Measurements from ENCODE around the gene ZSCAN1. TPM values are rescaled to one million over a fixed set of nuclear protein-coding genes. Genes with fewer than 3 reads are reported as not detected.

The ZSCAN1 gene
- not detected for total RNA-seq

- Mint-ChIP-seq H3K27ac (no peak within 1 kb of the TSS), H3K9me3 (peaks cover 19% of the 10 kb centered on the region), H3K27me3 (peaks cover 20% of the 10 kb centered on the region), H3K4me3 (no peak within 1 kb of the TSS), H3K4me1 (ENCODE audit: low read depth) (no peaks in the 10 kb centered on the region), H3K36me3 (ENCODE audit: low read depth) (peaks cover 16% of the 10 kb centered on the region)
- ChIA-PET CTCF (no interaction called here), POLR2A (no interaction called here)
- intact Hi-C loops (cut with micrococcal nuclease) = no loop called here
- peak; percentile 80 for ATAC-seq
- no peak for TF ChIP-seq CTCF (IDR thresholded peaks at IDR 0.05)
- peak; percentile 65 for DNase-seq
Observed at GRCh38 chr19:58033741-58034476, at the start of gene ZSCAN1. TSS of gene ZSCAN1 (plus strand) at chr19:58034025. CDS start at chr19:58037837, 3,812 bp downstream.

GRCh38 chr19:57992841-57993240, 41.0 kb upstream of the ZSCAN1 start:
- H3K27me3 Mint-ChIP-seq = no peaks in the 10 kb centered on the region
- ATAC-seq = no peak
- no peak for TF ChIP-seq CTCF (IDR thresholded peaks at IDR 0.05)
- peaks cover 83% of the 10 kb centered on the region for H3K36me3 Mint-ChIP-seq (ENCODE audit: low read depth)
- H3K27ac Mint-ChIP-seq = no peak overlapping the region
- H3K9me3 Mint-ChIP-seq = peaks cover 57% of the 10 kb centered on the region
- ChIA-PET CTCF (no interaction called here), POLR2A (no interaction called here)
- H3K4me1 Mint-ChIP-seq (ENCODE audit: low read depth) = no peaks in the 10 kb centered on the region
- H3K4me3 Mint-ChIP-seq = no peak overlapping the region
- no peak for DNase-seq
- intact Hi-C loops (cut with micrococcal nuclease) = no loop called here

GRCh38 chr19:58000677-58001076, 33.1 kb upstream of the ZSCAN1 start:
- DNase-seq (no peak), ATAC-seq (no peak)
- intact Hi-C loops (cut with micrococcal nuclease) = loop anchor here (10.0 kb wide), 1 partner anchor 46 kb away; no protein-coding TSS in a partner anchor
- Mint-ChIP-seq H3K9me3 (peaks cover 46% of the 10 kb centered on the region), H3K27ac (no peak overlapping the region), H3K4me1 (ENCODE audit: low read depth) (peaks cover 30% of the 10 kb centered on the region), H3K27me3 (no peaks in the 10 kb centered on the region), H3K36me3 (ENCODE audit: low read depth) (peaks cover 93% of the 10 kb centered on the region), H3K4me3 (peak overlapping the region; percentile 84)
- ChIA-PET POLR2A (no interaction called here), CTCF (interaction anchor here (1.2 kb wide), 1 partner anchor 155 kb away, joined by 3 read pairs; no protein-coding TSS in a partner anchor)
- no peak for TF ChIP-seq CTCF (IDR thresholded peaks at IDR 0.05)

GRCh38 chr19:58001895-58002369, 31.9 kb upstream of the ZSCAN1 start:
- peak overlapping the region; percentile 89 for H3K27ac Mint-ChIP-seq
- no peak for TF ChIP-seq CTCF (IDR thresholded peaks at IDR 0.05)
- intact Hi-C loops (cut with micrococcal nuclease) = loop anchor here (10.0 kb wide), 1 partner anchor 47 kb away; no protein-coding TSS in a partner anchor
- H3K4me1 Mint-ChIP-seq (ENCODE audit: low read depth) = peaks cover 30% of the 10 kb centered on the region
- DNase-seq (peak; percentile 45), ATAC-seq (peak; percentile 6)
- H3K4me3 Mint-ChIP-seq = peak overlapping the region; percentile 84
- CTCF ChIA-PET = interaction anchor here (1.0 to 1.1 kb wide), 3 partner anchors 75 to 307 kb away, joined by 3 to 4 read pairs (median 3); no protein-coding TSS in a partner anchor
- H3K27me3 Mint-ChIP-seq = no peaks in the 10 kb centered on the region
- POLR2A ChIA-PET = interaction anchor here (0.6 to 1.6 kb wide), 7 partner anchors 13 to 212 kb away, joined by 3 to 6 read pairs (median 4); partner anchors contain the start of gene ZNF135
- H3K9me3 Mint-ChIP-seq = peaks cover 46% of the 10 kb centered on the region
- H3K36me3 Mint-ChIP-seq (ENCODE audit: low read depth) = peaks cover 93% of the 10 kb centered on the region

Measured in activated CD8-positive, alpha-beta T cell treated with anti-CD3 and anti-CD28 coated beads for 36 hours (primary cell).